GM12874 (cell line): ENCODE results near the gene HS3ST2.

ENCODE experiments used
- TF ChIP-seq, protein P1 (sequence below): IDR thresholded peaks from 2 replicates; pipeline ENCODE4 v1.5.1; 2011; ENCODE audit warnings: low read depth, mild to moderate bottlenecking, control low read depth, low read length, moderate library complexity; ENCODE audit not compliant: insufficient read depth

The HS3ST2 gene

GRCh38 chr16:22813948-22814710, at the start of gene HS3ST2:
Gene HS3ST2, plus strand, starts transcription at chr16:22814162. Its CDS starts 449 bp downstream, at chr16:22814611.
- TF ChIP-seq, protein P1, sequence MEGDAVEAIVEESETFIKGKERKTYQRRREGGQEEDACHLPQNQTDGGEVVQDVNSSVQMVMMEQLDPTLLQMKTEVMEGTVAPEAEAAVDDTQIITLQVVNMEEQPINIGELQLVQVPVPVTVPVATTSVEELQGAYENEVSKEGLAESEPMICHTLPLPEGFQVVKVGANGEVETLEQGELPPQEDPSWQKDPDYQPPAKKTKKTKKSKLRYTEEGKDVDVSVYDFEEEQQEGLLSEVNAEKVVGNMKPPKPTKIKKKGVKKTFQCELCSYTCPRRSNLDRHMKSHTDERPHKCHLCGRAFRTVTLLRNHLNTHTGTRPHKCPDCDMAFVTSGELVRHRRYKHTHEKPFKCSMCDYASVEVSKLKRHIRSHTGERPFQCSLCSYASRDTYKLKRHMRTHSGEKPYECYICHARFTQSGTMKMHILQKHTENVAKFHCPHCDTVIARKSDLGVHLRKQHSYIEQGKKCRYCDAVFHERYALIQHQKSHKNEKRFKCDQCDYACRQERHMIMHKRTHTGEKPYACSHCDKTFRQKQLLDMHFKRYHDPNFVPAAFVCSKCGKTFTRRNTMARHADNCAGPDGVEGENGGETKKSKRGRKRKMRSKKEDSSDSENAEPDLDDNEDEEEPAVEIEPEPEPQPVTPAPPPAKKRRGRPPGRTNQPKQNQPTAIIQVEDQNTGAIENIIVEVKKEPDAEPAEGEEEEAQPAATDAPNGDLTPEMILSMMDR: no peak

GRCh38 chr16:22764662-22765327, 49.2 kb upstream of the HS3ST2 start:
- TF ChIP-seq, protein P1: no peak

- TF ChIP-seq, protein P1: no peak
Measured at GRCh38 chr16:22765479-22765878, 48.5 kb upstream of the HS3ST2 start.

DNA sequence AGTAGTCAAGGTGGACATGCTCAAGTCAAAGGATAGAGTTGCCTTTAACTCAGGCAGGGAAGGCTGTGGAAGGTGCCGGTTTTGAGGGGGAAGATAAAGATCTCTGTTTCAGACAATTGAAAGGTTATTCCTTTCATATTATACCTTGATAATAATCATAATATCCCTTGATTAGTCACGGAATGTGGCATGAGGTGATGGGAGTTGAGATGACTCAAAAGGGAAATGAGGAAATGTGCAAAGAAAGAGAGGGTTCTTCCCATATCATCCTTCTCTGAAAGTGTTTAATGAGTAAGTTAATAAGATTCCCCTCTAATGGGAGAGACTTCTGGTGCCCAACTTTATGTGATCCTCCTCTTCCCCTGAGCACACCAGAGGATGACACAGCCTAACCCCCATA, 43.1 kb upstream of the HS3ST2 start:
- TF ChIP-seq, protein P1: no peak

GRCh38 chr16:22771551-22771950, 42.4 kb upstream of the HS3ST2 start:
- TF ChIP-seq, protein P1: no peak

- TF ChIP-seq, protein P1: no peak
Measured at GRCh38 chr16:22775220-22775922, 38.6 kb upstream of the HS3ST2 start.

DNA sequence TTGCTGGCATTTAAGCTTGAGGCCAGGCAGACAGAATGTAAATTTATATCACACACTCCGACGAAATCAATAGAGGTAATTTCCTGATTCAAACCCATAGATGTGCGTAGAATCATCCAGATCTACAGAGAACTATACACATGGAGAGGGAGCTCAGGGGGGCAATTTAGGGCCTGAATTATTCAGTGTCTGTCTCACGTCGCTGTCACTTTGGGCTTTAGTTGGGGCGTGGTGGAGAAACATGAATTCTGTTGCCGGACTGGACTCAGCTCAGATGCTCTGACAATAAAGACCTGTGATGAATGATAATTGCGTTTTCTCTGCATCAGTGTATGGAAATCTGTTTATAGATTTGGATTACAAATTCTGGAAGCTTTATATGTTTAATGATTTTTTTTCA, 32.5 kb upstream of the HS3ST2 start:
- TF ChIP-seq, protein P1: no peak
